ENCODE results near the gene CFAP46. TPM values are rescaled to one million over a fixed set of nuclear protein-coding genes. Genes with fewer than 3 reads are reported as not detected.

Gene CFAP46
- total and polyA plus RNA-seq, 10 of the 15 experiments (the other 5 are each of a cell fraction or from before 2014, with no cell fraction given) = 0.01 to 0.18 (median 0.03) TPM; not detected in 7

GRCh38 chr10:132991706-132992432 lies 49.5 kb upstream of the CFAP46 start:
- SMC1A ChIA-PET (ENCODE audit: uncharacterized antibody, unreplicated experiment) = no interaction called here
- FAIRE-seq = no peak
- TF ChIP-seq MYB (IDR thresholded peaks at IDR 0.05; ENCODE audit: borderline replicate concordance, low read depth, low read length) (no peak), BRCA1 (IDR thresholded peaks at IDR 0.05; ENCODE audit: low read depth, low read length) (no peak), SMAD5 (IDR thresholded peaks at IDR 0.05; ENCODE audit: low read depth) (no peak), KLF5 (IDR thresholded peaks at IDR 0.05; ENCODE audit: partially characterized antibody) (no peak), JUND (IDR thresholded peaks at IDR 0.05; ENCODE audit: low read depth, low read length) (no peak), PML (IDR thresholded peaks at IDR 0.05; ENCODE audit: low read length) (no peak), MEF2B (IDR thresholded peaks at IDR 0.05; ENCODE audit: partially characterized antibody, poor library complexity, severe bottlenecking) (no peak), JUNB (IDR thresholded peaks at IDR 0.05) (no peak), RUNX3 (IDR thresholded peaks at IDR 0.05; ENCODE audit: low read length) (no peak), ZNF687 (IDR thresholded peaks at IDR 0.05) (no peak), CREB1 (IDR thresholded peaks at IDR 0.05; ENCODE audit: low read depth) (no peak), IRF3 (IDR thresholded peaks at IDR 0.05) (no peak), MTA3 (IDR thresholded peaks at IDR 0.05; ENCODE audit: borderline replicate concordance, low read length) (no peak), REST (IDR thresholded peaks at IDR 0.05; ENCODE audit: low read depth, low read length) (no peak), SMC3 (IDR thresholded peaks at IDR 0.05; ENCODE audit: borderline replicate concordance, low read length) (no peak), WRNIP1 (IDR thresholded peaks at IDR 0.05; ENCODE audit: borderline replicate concordance, low read depth, low read length) (no peak), MXI1 (IDR thresholded peaks at IDR 0.05; ENCODE audit: low read depth, low read length) (no peak), NRF1 (conservative IDR thresholded peaks at IDR 0.05; ENCODE audit: low read depth, low read length) (no peak)

More at GRCh38 chr10:132991706-132992432, 49.5 kb upstream of the CFAP46 start:
- H4K20me1 ChIP-seq (ENCODE audit: control insufficient read depth, insufficient read depth) = no peaks in the 10 kb centered on the region
- H3K27me3 ChIP-seq (replicated peaks in 1 of 2; ENCODE audit: control insufficient read depth in 2 of 2, insufficient read depth in 2 of 2, low read length in 1 of 2) = no peaks in the 10 kb centered on the region
- ATAC-seq (no peak), DNase-seq (ENCODE audit: low read depth, low spot score) (no peak)
- no TSS peak for BruUV-seq (replicated peaks)
- H2AFZ ChIP-seq (ENCODE audit: control insufficient read depth, low read depth, low read length) = no peak overlapping the region
- H3K79me2 ChIP-seq (ENCODE audit: control insufficient read depth, insufficient read depth, low read length) = no peaks in the 10 kb centered on the region
- no peak overlapping the region for H3K9ac ChIP-seq (ENCODE audit: control insufficient read depth, insufficient read depth, low read length)
- no peaks in the 10 kb centered on the region for H3K9me3 ChIP-seq (replicated peaks; ENCODE audit: control insufficient read depth, insufficient read depth, low read length)
- H3K4me3 ChIP-seq = no peak overlapping the region
- no peaks in the 10 kb centered on the region for H3K36me3 ChIP-seq (ENCODE audit: control insufficient read depth in 2 of 2, insufficient read depth in 2 of 2, low read length in 1 of 2)
- H3K4me2 ChIP-seq (ENCODE audit: control insufficient read depth, insufficient read depth) = no peak overlapping the region
- in situ Hi-C loops (cut with MboI) (no loop called here), intact Hi-C loops (cut with micrococcal nuclease; ENCODE audit: unreplicated experiment) (no loop called here)
- ChIA-PET RAD21 (ENCODE audit: unreplicated experiment) (no interaction called here), POLR2A (no interaction called here), CTCF (no interaction called here)
- no peak overlapping the region for H3K27ac ChIP-seq (ENCODE audit: control insufficient read depth, insufficient read depth)
- 34% methylated on average over 13 of the region's 20 CpGs for WGBS (ENCODE audit: insufficient coverage, insufficient replicate concordance, low lambda C conversion rate, missing lambda C conversion rate)
- no peaks in the 10 kb centered on the region for H3K4me1 ChIP-seq (ENCODE audit: control insufficient read depth, insufficient read depth, low read length)
